Activated CD4-positive, alpha-beta T cell treated with anti-CD3 and anti-CD28 coated beads, Interleukin-2, amount 10 ng/mL, durations not matched to agents 7 days and 5 days (primary cell): Measurements from ENCODE around the gene NPIPA3. TPM values are rescaled to one million over a fixed set of nuclear protein-coding genes. Genes with fewer than 3 reads are reported as not detected.
"Not testable (repeated sequence)": the region's sequence is repeated elsewhere in the genome, so short reads cannot be mapped to it uniquely, and the experiment has no call there.

Source experiments
- CTCF ChIA-PET: fragments of 350-600 bp; sonication (Branson Sonifier 250); formaldehyde crosslinking; loops from one replicate; lab custom pipeline; 2021; ENCODE audit warnings: antibody characterized with exemption; lab: Charles Lee
- POLR2A ChIA-PET: fragments of 350-600 bp; sonication (Branson Sonifier 250); formaldehyde crosslinking; loops from one replicate; lab custom pipeline; 2021; ENCODE audit warnings: antibody characterized with exemption; lab: Charles Lee
- DNase-seq: peaks from one replicate; pipeline ENCODE4 v3.0.0-alpha.2; 2020
- H3K27ac Mint-ChIP-seq: one replicate; pipeline ENCODE4 v1.8.0; 2021; ENCODE audit warnings: mild to moderate bottlenecking, moderate library complexity, mixed read lengths
- H3K27me3 Mint-ChIP-seq: one replicate; pipeline ENCODE4 v1.8.0; 2021; ENCODE audit warnings: mixed read lengths
- H3K36me3 Mint-ChIP-seq: one replicate; pipeline ENCODE4 v1.8.0; 2021; ENCODE audit warnings: low read depth, mixed read lengths
- H3K4me1 Mint-ChIP-seq: one replicate; pipeline ENCODE4 v1.8.0; 2021; ENCODE audit warnings: mixed read lengths
- H3K4me3 Mint-ChIP-seq: one replicate; pipeline ENCODE4 v1.8.0; 2021; ENCODE audit warnings: mild to moderate bottlenecking, moderate library complexity, mixed read lengths
- H3K9me3 Mint-ChIP-seq: one replicate; pipeline ENCODE4 v1.8.0; 2021; ENCODE audit warnings: mixed read lengths
- total RNA-seq, 2 experiments: library from RNA; stranded (reverse); gene quantifications; one replicate each; pipeline ENCODE4 v1.2.3, GENCODE V29; 2021

The NPIPA3 gene
- total RNA-seq: 1 to 10 TPM; 1.8 to 3.1 TPM

DNA sequence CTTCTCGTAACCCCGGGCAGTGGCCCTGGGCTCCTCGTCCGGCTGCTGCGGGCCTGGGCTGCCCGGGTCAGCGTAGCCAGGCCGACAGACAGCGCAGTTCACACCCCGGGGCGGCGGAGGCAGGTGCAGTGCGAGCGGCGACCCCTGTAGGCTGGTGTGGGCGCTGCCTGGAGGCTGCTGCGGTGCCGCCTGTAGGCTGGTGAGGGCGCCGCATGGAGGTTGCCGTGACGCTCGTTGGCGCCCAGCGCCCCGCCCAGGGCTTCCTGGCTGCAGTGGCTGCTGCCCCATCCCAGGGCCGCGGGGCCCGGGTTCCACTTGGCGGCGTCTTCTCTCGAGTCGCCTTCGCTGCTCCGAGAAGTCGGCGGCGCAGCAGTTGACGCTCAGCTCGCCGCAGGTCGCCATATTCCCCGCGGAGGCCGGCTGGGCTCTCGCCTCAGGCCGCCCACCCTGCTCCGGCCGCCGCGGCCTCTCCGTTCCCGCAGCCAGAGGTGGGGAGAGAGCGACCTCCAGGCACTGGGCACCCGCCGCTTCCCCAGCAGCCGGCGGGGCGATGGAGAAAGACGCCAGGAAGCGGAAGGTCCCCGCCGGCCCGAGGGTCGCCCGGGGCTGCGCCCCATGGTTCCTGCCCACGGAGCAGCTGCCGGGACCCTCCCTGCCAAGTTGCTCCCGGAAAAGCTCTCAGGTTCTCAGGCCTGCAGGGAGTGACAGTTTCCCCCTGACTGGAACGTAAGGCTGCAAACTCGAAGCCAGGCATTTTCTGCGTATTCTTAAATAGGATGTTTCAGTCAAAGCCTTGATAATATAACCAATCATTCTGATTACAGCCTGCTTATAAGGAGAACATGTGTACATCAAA, at the start of gene NPIPA3:
Gene NPIPA3, plus strand, starts transcription at position 256 of the 856 bp plus-strand sequence. CDS start 5,533 bp downstream, outside the sequence.
- H3K4me3 Mint-ChIP-seq, H3K27me3 Mint-ChIP-seq, H3K4me1 Mint-ChIP-seq, H3K27ac Mint-ChIP-seq, DNase-seq, POLR2A ChIA-PET, CTCF ChIA-PET, H3K9me3 Mint-ChIP-seq, H3K36me3 Mint-ChIP-seq: not testable (repeated sequence)

DNA sequence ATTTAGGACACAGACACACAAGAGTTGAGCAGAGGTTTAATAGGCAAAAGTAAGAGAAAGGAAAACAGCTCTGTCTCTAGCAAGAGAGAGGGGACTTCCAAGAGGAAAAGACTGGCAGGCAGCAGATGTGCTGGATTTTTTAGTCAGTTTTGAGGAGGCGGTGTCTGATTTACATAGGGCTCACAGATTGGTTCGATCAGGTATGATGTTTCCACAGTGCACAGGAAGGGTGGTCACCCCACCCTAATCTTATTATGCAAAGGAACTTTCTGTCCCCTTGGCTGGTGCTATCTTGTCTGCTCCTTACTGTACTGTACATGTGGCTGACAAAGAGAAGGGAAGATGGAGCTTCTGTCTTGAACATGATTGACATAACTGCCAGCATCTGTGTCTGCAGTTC, 45.1 kb upstream of the NPIPA3 start:
- CTCF ChIA-PET: no interaction called here
- H3K36me3 Mint-ChIP-seq: peaks cover 39% of the 10 kb centered on the region
- DNase-seq: no peak

DNA sequence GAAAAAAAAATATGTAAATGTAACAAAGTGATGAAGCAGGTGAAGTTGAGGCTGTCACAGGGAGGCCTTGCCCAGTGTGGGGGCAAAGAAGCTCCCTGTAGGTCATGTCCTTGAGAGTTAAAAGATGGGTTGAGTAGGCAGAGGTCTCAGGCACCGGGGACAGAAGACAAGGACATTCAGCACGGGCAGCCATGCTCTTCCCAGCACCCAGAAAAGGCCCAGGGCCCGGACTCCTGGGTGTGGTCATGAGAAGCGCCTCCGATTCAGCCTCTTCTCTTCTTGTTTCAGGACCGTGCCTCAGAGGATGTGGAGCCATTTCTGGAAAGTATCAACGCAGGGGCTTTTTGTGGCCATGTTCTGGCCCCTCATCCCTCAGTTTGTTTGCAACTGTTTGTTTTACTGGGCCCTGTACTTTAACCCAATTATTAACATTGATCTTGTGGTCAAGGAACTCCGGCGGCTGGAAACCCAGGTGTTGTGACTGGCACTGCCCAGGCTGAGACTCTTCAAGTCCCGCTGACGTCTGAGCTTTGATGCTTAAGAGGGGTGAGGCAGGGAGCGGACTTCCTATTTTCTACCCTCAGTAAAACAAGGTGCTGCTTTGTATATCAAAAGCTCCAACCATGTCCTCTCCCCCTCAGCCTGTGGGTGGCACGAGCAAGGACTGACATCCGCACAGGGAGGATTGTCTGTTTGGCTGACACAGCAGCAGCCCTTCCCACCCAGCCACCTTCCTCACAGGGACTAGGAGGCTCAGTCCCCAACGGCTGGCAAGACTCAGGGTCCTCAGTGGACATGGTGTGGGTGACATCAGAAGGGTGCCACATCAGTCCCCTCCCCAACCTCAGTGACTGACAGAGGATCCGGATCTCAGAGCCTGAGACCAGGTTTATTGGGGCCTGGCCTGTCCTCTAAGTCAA, 35.6 kb upstream of the NPIPA3 start:
- peaks cover 55% of the 10 kb centered on the region for H3K36me3 Mint-ChIP-seq
- no peaks in the 10 kb centered on the region for H3K9me3 Mint-ChIP-seq
- POLR2A ChIA-PET: no interaction called here
- H3K27ac Mint-ChIP-seq: no peak overlapping the region
- DNase-seq: no peak
- CTCF ChIA-PET: interaction anchor here (1.1 kb wide), 1 partner anchor 16 kb away, joined by 4 read pairs; no protein-coding TSS in a partner anchor
- H3K4me3 Mint-ChIP-seq: no peak overlapping the region
- H3K4me1 Mint-ChIP-seq: peaks cover 8% of the 10 kb centered on the region
- H3K27me3 Mint-ChIP-seq: no peaks in the 10 kb centered on the region

More for the DNA sequence above, 45.1 kb upstream of the NPIPA3 start:
- POLR2A ChIA-PET: interaction anchor here (0.5 kb wide), 1 partner anchor 10 kb away, joined by 5 read pairs; no protein-coding TSS in a partner anchor
- Mint-ChIP-seq H3K4me3 (no peak overlapping the region), H3K4me1 (peaks cover 5% of the 10 kb centered on the region), H3K9me3 (no peaks in the 10 kb centered on the region), H3K27ac (peak overlapping the region; percentile 38), H3K27me3 (no peaks in the 10 kb centered on the region)

DNA sequence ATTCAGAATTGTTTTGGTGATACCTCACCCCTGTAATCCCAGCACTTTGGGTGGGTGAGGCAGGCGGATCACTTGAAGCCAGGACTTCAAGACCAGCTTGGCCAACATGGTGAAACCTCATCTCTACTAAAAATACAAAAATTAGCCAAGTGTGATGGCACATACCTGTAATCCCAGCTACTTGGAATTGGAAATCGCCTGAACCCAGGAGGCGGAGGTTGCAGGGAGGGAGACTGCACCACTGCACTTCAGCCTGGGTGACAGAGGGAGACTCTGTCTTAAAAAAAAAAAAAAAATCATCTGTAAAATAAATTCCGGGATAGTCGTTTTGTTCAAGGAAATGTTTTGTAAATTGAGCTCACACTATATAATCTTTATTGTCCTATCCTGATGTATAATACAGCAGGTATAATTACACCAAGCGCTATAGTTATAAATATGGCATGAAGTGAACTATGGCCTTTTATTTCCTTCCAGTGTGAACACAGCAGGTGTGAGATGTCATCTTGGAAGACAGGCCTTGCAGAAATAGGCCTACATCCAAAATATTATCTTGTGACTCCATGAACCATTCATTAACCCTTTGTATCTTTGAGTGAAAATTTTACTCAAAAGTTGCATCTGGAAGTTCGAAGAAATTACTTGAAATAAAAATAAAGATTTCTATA, 34.5 kb upstream of the NPIPA3 start:
- Mint-ChIP-seq H3K27ac (no peak overlapping the region), H3K9me3 (no peaks in the 10 kb centered on the region), H3K36me3 (peaks cover 53% of the 10 kb centered on the region), H3K27me3 (no peaks in the 10 kb centered on the region), H3K4me1 (peaks cover 12% of the 10 kb centered on the region), H3K4me3 (no peak overlapping the region)
- POLR2A ChIA-PET: no interaction called here
- CTCF ChIA-PET: interaction anchor here (0.6 kb wide), 1 partner anchor 346 kb away, joined by 3 read pairs; no protein-coding TSS in a partner anchor
- DNase-seq: no peak

DNA sequence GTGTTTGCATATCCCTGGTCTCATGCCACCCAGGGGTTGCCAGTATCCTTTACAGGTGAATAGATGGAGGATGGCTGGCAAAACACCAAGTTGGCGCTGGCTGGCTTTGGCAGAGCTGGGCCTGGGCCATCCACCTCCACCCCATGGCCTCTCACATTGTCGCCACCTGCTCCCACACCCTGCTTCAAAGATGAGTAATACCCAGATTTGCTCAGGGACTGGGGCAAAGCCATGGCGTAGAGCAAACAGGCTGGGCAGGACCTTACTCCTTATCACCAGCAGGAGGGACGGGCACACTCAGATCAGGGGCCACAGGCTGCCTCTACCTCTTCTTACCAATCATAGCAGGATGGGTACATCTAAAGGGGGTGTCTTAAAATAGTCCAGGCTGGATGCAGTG, 33.4 kb upstream of the NPIPA3 start:
- no peak overlapping the region for H3K4me3 Mint-ChIP-seq
- peaks cover 3% of the 10 kb centered on the region for H3K9me3 Mint-ChIP-seq
- H3K4me1 Mint-ChIP-seq: peaks cover 13% of the 10 kb centered on the region
- H3K27ac Mint-ChIP-seq: no peak overlapping the region
- DNase-seq: no peak
- CTCF ChIA-PET: no interaction called here
- POLR2A ChIA-PET: no interaction called here
- H3K36me3 Mint-ChIP-seq: peaks cover 44% of the 10 kb centered on the region
- H3K27me3 Mint-ChIP-seq: no peaks in the 10 kb centered on the region

DNA sequence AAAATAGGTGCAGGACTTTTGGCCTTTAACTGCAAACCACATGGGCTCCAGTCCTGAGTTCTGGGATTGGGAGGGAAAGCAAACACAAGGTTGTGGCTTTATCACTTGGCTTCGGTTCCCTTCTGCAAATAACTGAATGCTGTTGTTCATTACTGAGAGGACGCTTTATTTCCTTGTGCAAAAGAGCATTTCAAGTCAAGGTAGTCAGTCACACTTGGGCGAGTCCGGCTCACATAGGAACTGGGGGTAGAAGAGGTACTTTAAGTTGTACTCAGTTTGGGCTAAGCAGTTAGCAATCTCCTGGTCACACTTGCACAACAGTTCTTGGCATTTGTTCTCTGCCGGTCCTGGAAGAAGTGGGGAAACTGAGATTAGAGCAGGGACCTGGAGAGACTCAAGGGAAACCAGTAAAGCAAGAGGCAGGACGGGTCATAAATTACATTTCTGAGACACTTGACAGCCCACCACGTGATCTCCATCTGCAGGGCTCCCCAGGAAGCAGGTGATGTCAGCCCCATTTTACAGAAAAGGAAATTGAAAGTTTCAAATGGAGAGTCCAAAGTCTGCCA, 30.7 kb upstream of the NPIPA3 start:
- H3K4me1 Mint-ChIP-seq: peaks cover 13% of the 10 kb centered on the region

DNA sequence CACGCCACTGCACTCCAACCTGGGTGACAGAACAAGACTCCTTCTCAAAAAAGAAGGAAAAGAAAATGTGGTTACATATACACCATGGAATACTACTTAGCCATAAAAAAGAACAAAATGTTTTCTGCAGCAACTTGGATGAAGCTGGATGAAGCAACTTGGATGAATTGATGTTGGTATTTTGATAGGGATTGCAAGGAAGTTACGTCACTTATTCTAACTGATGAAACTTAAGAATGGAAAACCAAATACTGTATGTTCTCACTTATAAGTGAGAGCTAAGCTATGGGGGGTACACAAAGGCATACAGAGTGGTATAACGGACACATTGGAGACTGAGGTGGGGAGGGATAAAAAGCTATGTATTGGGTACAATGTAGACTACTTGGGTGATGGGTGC, 26.6 kb upstream of the NPIPA3 start:
- CTCF ChIA-PET: interaction anchor here (0.6 kb wide), 1 partner anchor 85 kb away, joined by 3 read pairs; no protein-coding TSS in a partner anchor

More for the DNA sequence above, 30.7 kb upstream of the NPIPA3 start:
- Mint-ChIP-seq H3K27ac (peak overlapping the region; percentile 0), H3K36me3 (peaks cover 21% of the 10 kb centered on the region), H3K4me3 (no peak overlapping the region), H3K9me3 (peaks cover 6% of the 10 kb centered on the region), H3K27me3 (peaks cover 3% of the 10 kb centered on the region)
- peak; percentile 16 for DNase-seq
- ChIA-PET POLR2A (no interaction called here), CTCF (no interaction called here)

DNA sequence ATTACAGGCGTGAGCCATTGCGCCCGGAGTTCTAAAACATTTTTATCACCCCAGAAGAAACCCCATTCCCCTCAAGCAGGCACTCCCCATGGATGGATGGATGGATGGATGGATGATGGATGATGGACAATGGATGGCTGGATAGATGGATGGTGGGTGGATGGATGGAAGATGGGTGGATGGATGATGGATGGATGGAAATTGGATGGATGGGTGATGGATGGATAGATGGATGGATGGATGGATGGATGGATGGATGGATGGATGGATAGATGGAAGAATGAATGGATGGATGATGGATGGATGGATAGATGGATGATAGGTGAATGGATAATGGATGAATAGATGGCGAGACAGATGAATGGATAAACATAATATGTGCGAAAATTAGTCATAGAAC, 25.6 kb upstream of the NPIPA3 start:
- peaks cover 5% of the 10 kb centered on the region for H3K4me1 Mint-ChIP-seq
- ChIA-PET CTCF (no interaction called here), POLR2A (no interaction called here)
- H3K27me3 Mint-ChIP-seq: peaks cover 3% of the 10 kb centered on the region
- H3K36me3 Mint-ChIP-seq: peaks cover 1% of the 10 kb centered on the region
- no peak for DNase-seq
- no peak overlapping the region for H3K4me3 Mint-ChIP-seq
- no peak overlapping the region for H3K27ac Mint-ChIP-seq
- peaks cover 6% of the 10 kb centered on the region for H3K9me3 Mint-ChIP-seq

More for the DNA sequence above, 26.6 kb upstream of the NPIPA3 start:
- POLR2A ChIA-PET: no interaction called here
- H3K27me3 Mint-ChIP-seq: peaks cover 3% of the 10 kb centered on the region
- no peak for DNase-seq
- H3K27ac Mint-ChIP-seq: no peak overlapping the region
- H3K36me3 Mint-ChIP-seq: peaks cover 4% of the 10 kb centered on the region
- peaks cover 6% of the 10 kb centered on the region for H3K9me3 Mint-ChIP-seq
- no peak overlapping the region for H3K4me3 Mint-ChIP-seq
- peaks cover 13% of the 10 kb centered on the region for H3K4me1 Mint-ChIP-seq

DNA sequence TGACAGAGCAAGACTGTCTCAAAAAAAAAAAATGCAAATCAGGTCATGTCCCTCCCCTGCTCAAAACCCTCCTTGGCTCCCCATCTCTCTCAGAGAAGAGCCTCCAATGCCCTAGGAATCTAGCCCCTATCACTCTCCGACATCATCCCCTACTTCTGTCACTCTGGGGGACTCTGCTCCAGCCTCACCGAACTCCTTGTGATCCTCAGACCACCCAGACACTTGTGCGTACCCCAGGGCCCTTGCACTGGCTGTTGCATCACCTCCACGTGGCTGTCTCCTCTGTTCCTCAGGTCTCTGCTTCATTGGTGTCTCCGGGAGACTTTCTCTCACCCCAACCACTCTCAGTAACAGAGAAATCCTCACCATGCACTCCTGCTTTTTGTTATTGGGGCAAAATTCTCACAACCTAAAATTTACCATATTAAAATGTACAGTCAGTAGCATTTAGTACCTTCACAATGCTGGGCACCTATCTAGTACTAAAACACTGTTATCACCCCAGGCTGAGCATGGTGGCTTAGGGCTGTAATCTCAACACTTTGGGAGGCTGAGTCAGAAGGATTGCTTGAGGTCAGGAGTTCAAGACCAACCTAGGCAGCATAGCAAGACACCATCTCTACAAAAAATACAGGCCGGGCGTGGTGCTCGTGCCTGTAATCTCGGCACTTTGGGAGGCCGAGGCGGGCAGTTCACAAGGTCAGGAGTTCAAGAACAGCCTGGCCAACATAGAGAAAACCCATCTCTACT, 24.3 kb upstream of the NPIPA3 start:
- H3K27ac Mint-ChIP-seq: no peak overlapping the region
- no peaks in the 10 kb centered on the region for H3K4me1 Mint-ChIP-seq
- H3K27me3 Mint-ChIP-seq: peaks cover 3% of the 10 kb centered on the region
- no peak for DNase-seq
- H3K36me3 Mint-ChIP-seq: no peaks in the 10 kb centered on the region
- POLR2A ChIA-PET: no interaction called here
- no peak overlapping the region for H3K4me3 Mint-ChIP-seq
- CTCF ChIA-PET: no interaction called here
- peaks cover 5% of the 10 kb centered on the region for H3K9me3 Mint-ChIP-seq

DNA sequence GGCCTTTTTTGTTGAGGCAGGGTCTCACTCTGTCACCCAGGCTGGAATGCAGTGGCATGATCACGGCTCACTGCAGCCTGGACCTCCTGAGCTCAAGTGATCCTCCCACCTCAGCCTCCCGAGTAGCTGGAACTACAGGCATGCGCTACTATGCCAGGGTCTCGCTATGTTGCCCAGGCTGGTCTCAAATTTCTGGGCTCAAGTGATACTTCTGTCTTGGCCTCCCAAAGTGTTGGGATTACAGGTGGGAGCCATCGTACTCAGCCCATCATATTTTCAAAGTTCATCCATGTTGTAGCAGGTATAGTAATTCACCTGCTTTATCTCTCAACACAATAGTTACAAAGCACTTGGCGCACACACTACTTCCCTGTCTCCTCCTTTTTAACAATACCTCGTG, 22.8 kb upstream of the NPIPA3 start:
- H3K4me1 Mint-ChIP-seq, H3K27ac Mint-ChIP-seq, H3K9me3 Mint-ChIP-seq, POLR2A ChIA-PET, DNase-seq, H3K36me3 Mint-ChIP-seq, CTCF ChIA-PET, H3K27me3 Mint-ChIP-seq, H3K4me3 Mint-ChIP-seq: not testable (repeated sequence)

DNA sequence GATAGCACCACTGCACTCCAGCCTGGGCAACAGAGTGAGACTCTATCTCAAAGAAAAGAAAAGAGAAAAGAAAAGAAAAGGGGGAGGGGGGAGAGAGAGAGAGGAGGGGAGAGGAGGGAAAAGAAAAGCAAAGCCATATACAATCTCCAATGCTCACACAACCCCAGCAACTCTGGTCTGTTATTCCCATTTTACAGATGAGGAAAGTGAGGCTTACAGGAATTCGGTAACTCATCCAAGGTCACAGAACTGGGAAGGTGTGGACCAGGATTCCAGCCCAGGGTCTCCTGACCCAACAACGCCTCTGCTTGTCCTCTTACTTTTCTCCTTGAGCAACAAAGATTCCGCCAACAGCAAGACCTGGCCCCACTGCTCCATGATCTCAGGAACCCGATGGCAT, 22.1 kb upstream of the NPIPA3 start:
- ChIA-PET CTCF (no interaction called here), POLR2A (no interaction called here)
- Mint-ChIP-seq H3K4me3 (no peak overlapping the region), H3K27me3 (peaks cover 2% of the 10 kb centered on the region), H3K27ac (no peak overlapping the region), H3K4me1 (no peaks in the 10 kb centered on the region), H3K36me3 (no peaks in the 10 kb centered on the region), H3K9me3 (peaks cover 3% of the 10 kb centered on the region)
- no peak for DNase-seq

DNA sequence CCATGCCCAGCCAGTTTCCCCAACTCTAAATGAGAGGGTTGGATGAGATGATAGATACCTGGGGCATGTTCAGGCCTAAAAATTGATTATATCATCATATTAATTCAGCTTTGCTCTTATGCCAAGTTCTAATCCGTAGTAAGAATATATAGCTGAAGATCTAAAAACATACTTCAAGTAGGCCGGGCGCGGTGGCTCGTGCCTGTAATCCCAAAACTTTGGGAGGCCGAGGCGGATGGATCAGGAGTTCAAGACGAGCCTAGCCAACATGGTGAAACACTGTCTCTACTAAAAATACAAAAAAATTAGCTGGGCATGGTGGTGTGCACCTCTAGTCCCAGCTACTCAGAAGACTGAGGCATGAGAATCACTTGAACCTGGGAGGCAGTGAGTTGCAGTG, 21.1 kb upstream of the NPIPA3 start:
- POLR2A ChIA-PET: no interaction called here
- H3K9me3 Mint-ChIP-seq: no peaks in the 10 kb centered on the region
- DNase-seq: no peak
- no peak overlapping the region for H3K27ac Mint-ChIP-seq
- CTCF ChIA-PET: no interaction called here
- H3K27me3 Mint-ChIP-seq: peaks cover 2% of the 10 kb centered on the region
- no peaks in the 10 kb centered on the region for H3K4me1 Mint-ChIP-seq
- no peak overlapping the region for H3K4me3 Mint-ChIP-seq
- H3K36me3 Mint-ChIP-seq: no peaks in the 10 kb centered on the region
